ENCODE measurements around the gene MOBP. TPM values are rescaled to one million over a fixed set of nuclear protein-coding genes. Genes with fewer than 3 reads are reported as not detected.
"Not testable (repeated sequence)": the region's sequence is repeated elsewhere in the genome, so short reads cannot be mapped to it uniquely, and the experiment has no call there.

Gene MOBP
- total and polyA plus RNA-seq, 12 donors, result 0.07 to 0.56 (median 0.10) TPM; not detected in 8

GRCh38 chr3:39449796-39450195, 17.7 kb upstream of the MOBP start:
- H3K9me3 ChIP-seq (replicated peaks in 1 of 3), result no peaks in the 10 kb centered on the region
- TF ChIP-seq CTCF (IDR thresholded peaks at IDR 0.05), result no peak
- no peak for TF ChIP-seq POLR2A (IDR thresholded peaks at IDR 0.05)
- H3K27ac ChIP-seq, result no peak overlapping the region
- DNase-seq, result no peak
- H3K27me3 ChIP-seq, result no peaks in the 10 kb centered on the region
- H3K36me3 ChIP-seq (replicated peaks in 1 of 2), result no peaks in the 10 kb centered on the region
- 62 to 96% (median 66%) methylated on average over 3 of the region's 3 CpGs for WGBS, 4 donors
- H3K4me3 ChIP-seq, result no peak overlapping the region
- no peaks in the 10 kb centered on the region for H3K4me1 ChIP-seq (replicated peaks in 1 of 2)
- intact Hi-C loops (cut with DNase I), result no loop called here

GRCh38 chr3:39453134-39453533, 14.3 kb upstream of the MOBP start:
- TF ChIP-seq CTCF (IDR thresholded peaks at IDR 0.05) (no peak), POLR2A (IDR thresholded peaks at IDR 0.05) (no peak)
- intact Hi-C loops (cut with DNase I), result no loop called here
- Histone ChIP-seq H3K4me1 (replicated peaks in 1 of 2) (no peaks in the 10 kb centered on the region), H3K4me3 (no peak overlapping the region), H3K27me3 (peaks cover 3% of the 10 kb centered on the region), H3K36me3 (replicated peaks in 1 of 2) (no peaks in the 10 kb centered on the region), H3K27ac (no peak overlapping the region), H3K9me3 (replicated peaks in 1 of 3) (no peaks in the 10 kb centered on the region)
- no peak for DNase-seq
- 24 to 45% (median 36%) methylated on average over 1 of the region's 1 CpG for WGBS, 4 donors

- H3K4me3 ChIP-seq; H3K9me3 ChIP-seq (replicated peaks in 1 of 3); H3K27ac ChIP-seq; DNase-seq; H3K36me3 ChIP-seq (replicated peaks in 1 of 2); H3K27me3 ChIP-seq; H3K4me1 ChIP-seq (replicated peaks in 1 of 2); intact Hi-C loops (cut with DNase I): not testable (repeated sequence)
- 82 to 92% (median 88%) methylated on average over 7 of the region's 7 CpGs for WGBS, 4 donors
Observed at GRCh38 chr3:39453872-39454271, 13.6 kb upstream of the MOBP start.

GRCh38 chr3:39454591-39455217, 12.8 kb upstream of the MOBP start:
- no peak for DNase-seq
- WGBS, 4 donors, result 38 to 76% (median 48%) methylated on average over 2 to 3 of the region's 3 CpGs
- no peaks in the 10 kb centered on the region for H3K4me1 ChIP-seq (replicated peaks in 1 of 2)
- peaks cover 3% of the 10 kb centered on the region for H3K27me3 ChIP-seq
- no peaks in the 10 kb centered on the region for H3K9me3 ChIP-seq (replicated peaks in 1 of 3)
- no peaks in the 10 kb centered on the region for H3K36me3 ChIP-seq (replicated peaks in 1 of 2)
- TF ChIP-seq CTCF (IDR thresholded peaks at IDR 0.05) (no peak), POLR2A (IDR thresholded peaks at IDR 0.05) (no peak)
- H3K4me3 ChIP-seq, result no peak overlapping the region
- intact Hi-C loops (cut with DNase I), result no loop called here
- H3K27ac ChIP-seq, result no peak overlapping the region

- intact Hi-C loops (cut with DNase I), result no loop called here
- no peak for TF ChIP-seq CTCF (IDR thresholded peaks at IDR 0.05)
- H3K36me3 ChIP-seq (replicated peaks in 1 of 2), result no peaks in the 10 kb centered on the region
- no peak for DNase-seq
- H3K9me3 ChIP-seq (replicated peaks in 1 of 3), result no peaks in the 10 kb centered on the region
- H3K27ac ChIP-seq, result no peak overlapping the region
- H3K4me1 ChIP-seq (replicated peaks in 1 of 2), result no peaks in the 10 kb centered on the region
- H3K4me3 ChIP-seq, result no peak overlapping the region
- H3K27me3 ChIP-seq, result peaks cover 3% of the 10 kb centered on the region
- WGBS, 4 donors, result 89 to 92% (median 91%) methylated on average over 19 to 20 of the region's 20 CpGs
Observed at GRCh38 chr3:39456159-39456558, 11.3 kb upstream of the MOBP start.

Measured in adrenal gland (tissue), 12 donors.